ENCODE results near the gene DDRGK1.

Gene DDRGK1

DNA sequence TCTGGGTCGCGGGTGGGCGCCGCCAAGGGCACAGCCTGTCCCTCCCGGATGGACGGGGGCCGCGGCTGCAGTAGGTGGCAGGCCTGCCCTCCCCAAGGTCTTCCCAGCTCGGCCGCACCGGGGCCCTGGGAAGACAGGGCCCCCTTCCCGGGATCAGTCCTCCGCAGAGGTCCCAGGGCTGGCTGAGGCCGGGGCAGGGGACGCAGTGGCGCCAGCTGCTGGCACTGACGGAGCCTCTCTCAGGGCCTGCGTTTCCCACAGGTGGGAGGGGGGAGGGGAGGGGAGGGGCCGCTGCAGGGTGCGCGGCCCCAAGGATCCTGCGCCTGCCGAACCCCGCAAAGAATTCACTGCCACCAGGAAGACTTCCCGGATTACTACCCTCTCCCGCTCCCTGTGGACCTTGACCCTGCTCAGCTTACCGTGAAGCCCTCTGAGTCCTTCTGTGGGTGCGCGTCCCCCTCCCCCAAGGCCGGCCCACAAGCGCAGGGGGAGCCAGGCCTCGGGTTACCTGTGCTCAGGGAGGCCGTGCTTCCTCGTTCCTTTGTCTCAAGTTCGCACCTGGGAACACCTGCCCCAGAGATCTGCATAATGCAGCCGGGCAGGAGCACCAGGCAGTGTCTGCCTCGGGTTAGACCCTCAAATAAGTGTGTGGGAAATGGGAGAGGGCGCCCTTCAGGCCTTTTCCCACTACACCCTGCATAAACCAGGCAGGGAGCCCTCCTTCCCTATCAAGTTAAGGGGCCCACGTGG, 36.2 kb downstream of the DDRGK1 start:
- peaks cover 0 to 47% of the 10 kb centered on the region in 2 experiments for H3K36me3 ChIP-seq (ENCODE audit: control insufficient read depth in 1 of 2, insufficient read depth in 2 of 2, low read depth in 1 of 2, low read length in 2 of 2)
- no peak overlapping the region for H3K23ac ChIP-seq (ENCODE audit: low read length in 2 of 2)
- H4K91ac ChIP-seq (ENCODE audit: low read length) = no peak overlapping the region
- H3K4me2 ChIP-seq (ENCODE audit: low read length, poor library complexity, severe bottlenecking) = peak overlapping the region; percentile 29
- no peak overlapping the region for H2BK5ac ChIP-seq (ENCODE audit: low read depth, low read length, poor library complexity, severe bottlenecking)
- H3K79me1 ChIP-seq (replicated peaks; ENCODE audit: low read length, poor library complexity, severe bottlenecking) = peaks cover 6% of the 10 kb centered on the region
- H3K27ac ChIP-seq (ENCODE audit: low read length, poor library complexity, severe bottlenecking) = no peak overlapping the region
- no peak overlapping the region for H3K4ac ChIP-seq (ENCODE audit: low read depth in 1 of 2, low read length in 2 of 2)
- no peak overlapping the region for H3K9ac ChIP-seq (ENCODE audit: low read length)
- no peak overlapping the region for H2AK5ac ChIP-seq (ENCODE audit: low read length, severe bottlenecking)
- 10% methylated on average over 30 of the region's 39 CpGs for WGBS
- no peak overlapping the region for H3K18ac ChIP-seq (ENCODE audit: low read depth in 1 of 2, low read length in 2 of 2)
- H2BK12ac ChIP-seq (ENCODE audit: low read length in 2 of 2) = no peak overlapping the region
- no peak overlapping the region for H4K8ac ChIP-seq (ENCODE audit: low read length)
- H3K14ac ChIP-seq (ENCODE audit: low read length in 2 of 2) = no peak overlapping the region
- H3K9me3 ChIP-seq (ENCODE audit: control insufficient read depth, low read length) = no peaks in the 10 kb centered on the region
- H2BK120ac ChIP-seq (ENCODE audit: low read depth, low read length) = no peak overlapping the region
- H2BK15ac ChIP-seq (ENCODE audit: low read depth, poor library complexity, severe bottlenecking) = peak overlapping the region; percentile 33
- peaks cover 16% of the 10 kb centered on the region for H3K4me1 ChIP-seq (ENCODE audit: control insufficient read depth, insufficient read depth, low read depth, low read length)
- no peak overlapping the region for H3K4me3 ChIP-seq (ENCODE audit: insufficient read depth in 1 of 2, low read depth in 1 of 2, low read length in 2 of 2)
- DNase-seq = no peak
- H3K27me3 ChIP-seq (ENCODE audit: control insufficient read depth in 1 of 2, insufficient read depth in 1 of 2, low read length in 2 of 2) = peaks cover 6 to 30% of the 10 kb centered on the region in 2 experiments
- H2AFZ ChIP-seq (ENCODE audit: low read depth, low read length) = no peak overlapping the region

GRCh38 chr20:3167738-3168078, 36.8 kb downstream of the DDRGK1 start:
- Histone ChIP-seq H4K8ac (ENCODE audit: low read length) (no peak overlapping the region), H2AFZ (ENCODE audit: low read depth, low read length) (no peak overlapping the region), H2BK5ac (ENCODE audit: low read depth, low read length, poor library complexity, severe bottlenecking) (no peak overlapping the region), H3K79me1 (replicated peaks; ENCODE audit: low read length, poor library complexity, severe bottlenecking) (peaks cover 4% of the 10 kb centered on the region), H3K4ac (ENCODE audit: low read depth in 1 of 2, low read length in 2 of 2) (no peak overlapping the region), H2BK15ac (ENCODE audit: low read depth, poor library complexity, severe bottlenecking) (no peak overlapping the region), H3K4me1 (ENCODE audit: control insufficient read depth, insufficient read depth, low read depth, low read length) (peaks cover 14% of the 10 kb centered on the region), H2BK120ac (ENCODE audit: low read depth, low read length) (no peak overlapping the region), H3K9me3 (ENCODE audit: control insufficient read depth, low read length) (no peaks in the 10 kb centered on the region), H2AK5ac (ENCODE audit: low read length, severe bottlenecking) (no peak overlapping the region), H3K9ac (ENCODE audit: low read length) (no peak overlapping the region), H3K14ac (ENCODE audit: low read length in 2 of 2) (no peak overlapping the region), H2BK12ac (ENCODE audit: low read length in 2 of 2) (no peak overlapping the region), H3K27ac (ENCODE audit: low read length, poor library complexity, severe bottlenecking) (no peak overlapping the region), H4K91ac (ENCODE audit: low read length) (no peak overlapping the region), H3K36me3 (ENCODE audit: control insufficient read depth in 1 of 2, insufficient read depth in 2 of 2, low read depth in 1 of 2, low read length in 2 of 2) (peaks cover 0 to 47% of the 10 kb centered on the region in 2 experiments), H3K4me3 (ENCODE audit: insufficient read depth in 1 of 2, low read depth in 1 of 2, low read length in 2 of 2) (no peak overlapping the region), H3K27me3 (ENCODE audit: control insufficient read depth in 1 of 2, insufficient read depth in 1 of 2, low read length in 2 of 2) (peaks cover 5 to 30% of the 10 kb centered on the region in 2 experiments), H3K23ac (ENCODE audit: low read length in 2 of 2) (no peak overlapping the region), H3K4me2 (ENCODE audit: low read length, poor library complexity, severe bottlenecking) (no peak overlapping the region), H3K18ac (ENCODE audit: low read depth in 1 of 2, low read length in 2 of 2) (no peak overlapping the region)
- DNase-seq = no peak
- WGBS = 41% methylated on average over 25 of the region's 25 CpGs

DNA sequence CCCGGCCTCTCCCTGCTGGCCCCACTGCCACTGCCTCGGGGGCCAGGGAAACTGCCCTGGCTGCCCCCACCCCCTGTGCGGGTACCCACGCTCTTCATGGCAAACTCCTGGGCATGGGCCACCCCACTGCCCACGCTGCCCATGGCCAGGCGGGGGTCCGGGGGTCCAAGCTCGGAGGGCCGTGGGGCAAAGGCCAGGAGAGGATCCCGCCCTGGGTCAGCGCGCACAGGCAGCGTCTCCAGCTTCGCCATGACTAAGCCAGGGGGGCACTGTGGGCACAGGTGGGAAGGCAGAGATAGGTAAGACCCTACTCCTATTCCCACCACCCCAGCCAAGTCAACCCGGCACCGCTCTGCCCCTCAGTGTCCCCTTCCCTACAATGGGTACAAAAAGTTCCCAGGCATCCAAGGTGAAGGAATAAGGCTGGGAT, 37.6 kb downstream of the DDRGK1 start:
- peaks cover 4% of the 10 kb centered on the region for H3K79me1 ChIP-seq (replicated peaks; ENCODE audit: low read length, poor library complexity, severe bottlenecking)

DNA sequence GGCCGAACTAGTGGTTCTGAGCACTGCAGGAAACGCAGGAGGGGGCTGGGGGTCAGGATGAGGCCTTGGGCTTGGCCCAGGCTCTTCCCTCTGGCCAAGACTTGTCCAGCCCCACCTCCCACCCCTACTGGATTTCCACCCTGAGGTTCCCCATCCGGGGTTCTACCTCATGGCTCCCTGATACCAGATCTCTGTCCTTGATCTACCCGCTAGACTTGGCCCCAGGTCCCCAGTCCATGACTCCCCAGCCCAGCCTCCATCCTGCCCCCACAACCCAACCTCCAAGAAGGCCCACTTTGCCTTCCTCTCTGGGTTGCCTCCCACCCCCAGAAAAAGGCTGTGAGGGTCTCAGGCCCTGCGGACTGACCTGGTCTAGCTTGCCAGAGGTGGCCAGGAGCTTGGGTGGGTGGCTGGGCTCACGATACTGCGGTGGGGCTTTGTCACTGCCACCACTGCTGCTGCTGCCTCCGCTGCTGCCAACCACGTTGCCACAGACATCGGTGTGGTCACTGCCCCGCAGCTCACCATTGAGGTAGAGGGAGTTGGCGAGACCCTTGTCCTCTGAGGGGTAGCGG, 38.1 kb downstream of the DDRGK1 start:
- Histone ChIP-seq H2AK5ac (ENCODE audit: low read length, severe bottlenecking) (no peak overlapping the region), H2BK12ac (ENCODE audit: low read length in 2 of 2) (no peak overlapping the region), H4K91ac (ENCODE audit: low read length) (no peak overlapping the region), H2AFZ (ENCODE audit: low read depth, low read length) (no peak overlapping the region), H4K8ac (ENCODE audit: low read length) (no peak overlapping the region), H3K18ac (ENCODE audit: low read depth in 1 of 2, low read length in 2 of 2) (no peak overlapping the region), H3K27me3 (ENCODE audit: control insufficient read depth in 1 of 2, insufficient read depth in 1 of 2, low read length in 2 of 2) (peaks cover 0 to 23% of the 10 kb centered on the region in 2 experiments), H3K4ac (ENCODE audit: low read depth in 1 of 2, low read length in 2 of 2) (no peak overlapping the region), H2BK5ac (ENCODE audit: low read depth, low read length, poor library complexity, severe bottlenecking) (no peak overlapping the region), H3K4me1 (ENCODE audit: control insufficient read depth, insufficient read depth, low read depth, low read length) (peaks cover 15% of the 10 kb centered on the region), H3K4me2 (ENCODE audit: low read length, poor library complexity, severe bottlenecking) (no peak overlapping the region), H2BK120ac (ENCODE audit: low read depth, low read length) (no peak overlapping the region), H3K79me1 (replicated peaks; ENCODE audit: low read length, poor library complexity, severe bottlenecking) (peaks cover 2% of the 10 kb centered on the region), H3K14ac (ENCODE audit: low read length in 2 of 2) (no peak overlapping the region), H2BK15ac (ENCODE audit: low read depth, poor library complexity, severe bottlenecking) (no peak overlapping the region), H3K27ac (ENCODE audit: low read length, poor library complexity, severe bottlenecking) (no peak overlapping the region), H3K9ac (ENCODE audit: low read length) (no peak overlapping the region), H3K9me3 (ENCODE audit: control insufficient read depth, low read length) (no peaks in the 10 kb centered on the region), H3K36me3 (ENCODE audit: control insufficient read depth in 1 of 2, insufficient read depth in 2 of 2, low read depth in 1 of 2, low read length in 2 of 2) (peaks cover 0 to 47% of the 10 kb centered on the region in 2 experiments), H3K4me3 (ENCODE audit: insufficient read depth in 1 of 2, low read depth in 1 of 2, low read length in 2 of 2) (no peak overlapping the region), H3K23ac (ENCODE audit: low read length in 2 of 2) (no peak overlapping the region)
- 97% methylated on average over 12 of the region's 13 CpGs for WGBS
- DNase-seq = no peak

More for the DNA sequence above, 37.6 kb downstream of the DDRGK1 start:
- no peak overlapping the region for H3K4ac ChIP-seq (ENCODE audit: low read depth in 1 of 2, low read length in 2 of 2)
- no peak overlapping the region for H2AFZ ChIP-seq (ENCODE audit: low read depth, low read length)
- no peak overlapping the region for H3K4me2 ChIP-seq (ENCODE audit: low read length, poor library complexity, severe bottlenecking)
- no peak overlapping the region for H2BK15ac ChIP-seq (ENCODE audit: low read depth, poor library complexity, severe bottlenecking)
- H3K9me3 ChIP-seq (ENCODE audit: control insufficient read depth, low read length) = no peaks in the 10 kb centered on the region
- H2AK5ac ChIP-seq (ENCODE audit: low read length, severe bottlenecking) = no peak overlapping the region
- H3K27ac ChIP-seq (ENCODE audit: low read length, poor library complexity, severe bottlenecking) = no peak overlapping the region
- peaks cover 0 to 47% of the 10 kb centered on the region in 2 experiments for H3K36me3 ChIP-seq (ENCODE audit: control insufficient read depth in 1 of 2, insufficient read depth in 2 of 2, low read depth in 1 of 2, low read length in 2 of 2)
- H4K91ac ChIP-seq (ENCODE audit: low read length) = no peak overlapping the region
- H2BK120ac ChIP-seq (ENCODE audit: low read depth, low read length) = no peak overlapping the region
- no peak overlapping the region for H3K9ac ChIP-seq (ENCODE audit: low read length)
- H3K18ac ChIP-seq (ENCODE audit: low read depth in 1 of 2, low read length in 2 of 2) = no peak overlapping the region
- no peak overlapping the region for H3K4me3 ChIP-seq (ENCODE audit: insufficient read depth in 1 of 2, low read depth in 1 of 2, low read length in 2 of 2)
- no peak overlapping the region for H3K14ac ChIP-seq (ENCODE audit: low read length in 2 of 2)
- H3K27me3 ChIP-seq (ENCODE audit: control insufficient read depth in 1 of 2, insufficient read depth in 1 of 2, low read length in 2 of 2) = peaks cover 0 to 24% of the 10 kb centered on the region in 2 experiments
- 87% methylated on average over 9 of the region's 16 CpGs for WGBS
- H3K4me1 ChIP-seq (ENCODE audit: control insufficient read depth, insufficient read depth, low read depth, low read length) = peaks cover 15% of the 10 kb centered on the region
- DNase-seq = no peak
- no peak overlapping the region for H3K23ac ChIP-seq (ENCODE audit: low read length in 2 of 2)
- no peak overlapping the region for H4K8ac ChIP-seq (ENCODE audit: low read length)
- H2BK5ac ChIP-seq (ENCODE audit: low read depth, low read length, poor library complexity, severe bottlenecking) = no peak overlapping the region
- no peak overlapping the region for H2BK12ac ChIP-seq (ENCODE audit: low read length in 2 of 2)
